HG02885 (cell line): Measurements from ENCODE around the gene POLG.

Source experiments
- ATAC-seq: cut with Tn5 transposase; IDR thresholded peaks from one replicate; pipeline ENCODE4 v1.9.1; 2021; ENCODE audit warnings: mild to moderate bottlenecking; ENCODE audit not compliant: unreplicated experiment, poor library complexity

The POLG gene

DNA sequence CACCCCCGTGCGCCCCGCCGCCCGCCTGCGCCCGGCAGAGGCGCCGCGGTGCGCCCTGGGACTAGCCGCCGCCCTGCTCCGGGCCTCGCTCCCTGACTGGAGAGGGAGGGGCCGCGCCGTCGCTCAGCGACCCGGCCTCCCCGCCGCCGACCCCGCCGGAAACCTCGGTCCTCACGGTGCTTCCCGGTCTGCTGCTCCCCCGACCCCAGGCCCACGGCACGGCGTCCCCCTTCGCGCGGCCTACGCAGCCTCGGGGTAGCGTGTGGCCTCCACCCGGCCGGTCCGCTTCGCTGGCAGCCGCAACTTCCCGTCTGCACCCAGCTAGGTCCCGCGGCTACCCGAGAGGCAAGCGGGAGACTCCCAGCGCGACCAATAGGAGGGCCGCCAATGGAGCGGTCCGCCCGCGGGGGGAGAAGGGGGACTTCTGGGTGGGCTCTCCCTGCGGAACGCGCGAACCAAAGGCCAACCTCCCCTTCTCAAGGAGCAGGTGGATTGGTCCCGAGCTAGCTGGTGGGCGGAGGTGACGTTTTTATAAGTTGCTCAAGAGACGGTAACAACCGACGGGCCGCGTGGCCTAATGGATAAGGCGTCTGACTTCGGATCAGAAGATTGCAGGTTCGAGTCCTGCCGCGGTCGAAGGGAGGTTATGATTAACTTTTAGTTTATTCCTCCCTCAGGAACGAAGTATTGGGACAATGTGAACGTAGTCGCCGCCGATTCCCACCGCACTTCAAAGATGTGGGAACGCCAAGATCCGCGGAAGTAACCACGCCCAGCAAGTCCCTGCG, at the start of gene POLG:
Gene POLG (minus strand): TSS at position 315 of the 788 bp plus-strand sequence. CDS start 1,070 bp downstream, outside the sequence.
- peak; percentile 90 for ATAC-seq

DNA sequence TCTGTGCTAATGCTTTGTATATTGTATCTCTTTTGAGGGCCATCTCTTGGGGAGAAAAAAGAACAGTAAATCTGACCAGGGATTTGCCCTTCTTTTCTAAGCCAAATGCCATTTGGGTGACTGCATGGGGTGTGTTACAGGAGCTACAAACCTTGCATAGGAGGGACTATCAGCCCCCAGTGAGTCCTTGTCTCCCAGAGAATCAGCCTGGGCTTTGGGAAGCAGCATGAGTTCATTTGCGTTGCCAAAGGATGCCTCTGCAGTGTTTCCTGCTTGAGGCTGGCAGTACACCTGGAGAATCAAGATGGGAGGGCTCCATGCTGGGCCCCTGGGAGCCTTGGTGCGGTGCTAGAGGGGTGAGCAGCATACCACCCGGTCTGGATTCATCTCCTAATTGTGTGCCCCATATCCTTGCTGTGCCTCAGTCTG, 49.6 kb upstream of the POLG start:
- ATAC-seq: no peak

DNA sequence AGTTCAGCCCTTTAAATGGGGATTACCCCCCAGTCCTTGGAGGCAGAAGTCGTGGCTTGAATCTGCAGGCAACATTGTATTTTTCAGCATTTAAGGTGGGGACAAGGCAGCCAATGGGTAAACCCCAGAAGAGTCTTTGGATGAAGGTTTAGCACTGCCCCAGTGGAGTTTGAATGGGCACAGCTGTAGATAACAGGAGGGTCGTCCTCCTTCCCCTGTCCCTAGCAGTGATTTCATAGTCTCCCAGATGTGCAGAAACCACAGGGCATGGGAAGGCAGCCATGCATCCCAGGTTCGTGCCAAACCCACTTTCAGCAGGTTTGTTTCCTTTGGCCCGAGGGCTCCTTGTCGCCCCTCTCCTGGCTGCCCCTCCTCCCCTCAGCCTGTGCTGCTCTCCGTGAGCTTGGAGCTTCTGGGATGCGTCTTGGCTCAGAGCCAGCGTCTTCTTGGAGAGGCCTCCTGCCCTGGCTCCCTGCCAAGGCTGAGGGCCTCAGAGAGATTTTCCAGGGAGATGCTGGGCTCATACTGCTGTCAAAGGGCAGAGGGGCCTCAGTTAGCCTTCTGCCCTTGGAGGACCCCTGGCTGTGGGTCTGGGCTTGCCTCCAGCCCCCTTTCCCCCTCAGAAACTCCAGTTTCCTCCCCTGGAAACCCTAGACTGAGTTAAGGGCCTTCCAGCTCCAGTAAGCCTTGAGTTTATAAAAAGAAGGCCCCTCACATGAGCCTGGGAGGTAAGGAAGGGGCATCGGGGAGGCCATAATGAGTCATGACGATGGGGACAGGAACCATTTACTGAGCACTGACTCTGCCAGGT, 48.9 kb upstream of the POLG start:
- no peak for ATAC-seq

DNA sequence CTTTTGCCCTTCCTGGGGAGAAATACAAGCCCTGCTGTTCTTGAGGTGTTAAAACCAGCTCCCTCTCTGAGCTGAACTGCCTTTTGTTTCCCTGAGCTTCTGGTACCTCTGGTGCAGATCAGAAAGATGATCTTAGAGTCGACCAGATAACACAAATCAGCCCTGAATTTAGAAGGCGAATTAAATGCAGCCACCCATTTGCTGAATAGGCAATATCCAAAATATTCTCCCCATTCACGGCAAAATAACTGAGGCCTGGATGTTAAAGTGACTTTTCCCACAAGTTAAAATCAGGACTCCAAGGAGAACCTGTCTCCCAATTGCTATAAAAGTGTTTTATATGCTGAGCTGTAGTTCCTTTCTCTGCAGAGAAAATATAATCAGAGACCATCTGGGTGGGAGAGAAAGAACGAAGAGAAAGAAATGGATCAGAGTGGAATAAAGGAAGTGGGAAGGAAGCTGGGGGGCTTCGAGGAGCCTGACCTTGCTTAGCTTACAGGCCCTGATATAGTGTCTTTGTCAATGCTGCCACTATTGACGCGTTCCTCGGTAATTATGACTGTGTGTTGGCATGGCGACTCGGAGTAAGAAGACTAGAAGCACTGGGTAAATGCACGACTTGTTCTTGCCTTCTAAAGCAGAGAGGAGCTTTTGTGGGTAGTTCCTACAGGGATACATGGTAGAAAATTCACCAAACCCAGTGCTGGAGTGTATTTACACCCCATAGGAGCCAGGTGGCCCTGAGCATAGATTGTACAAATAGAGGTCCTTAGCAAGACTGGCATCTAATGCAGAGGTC, 47.5 kb upstream of the POLG start:
- ATAC-seq: no peak

DNA sequence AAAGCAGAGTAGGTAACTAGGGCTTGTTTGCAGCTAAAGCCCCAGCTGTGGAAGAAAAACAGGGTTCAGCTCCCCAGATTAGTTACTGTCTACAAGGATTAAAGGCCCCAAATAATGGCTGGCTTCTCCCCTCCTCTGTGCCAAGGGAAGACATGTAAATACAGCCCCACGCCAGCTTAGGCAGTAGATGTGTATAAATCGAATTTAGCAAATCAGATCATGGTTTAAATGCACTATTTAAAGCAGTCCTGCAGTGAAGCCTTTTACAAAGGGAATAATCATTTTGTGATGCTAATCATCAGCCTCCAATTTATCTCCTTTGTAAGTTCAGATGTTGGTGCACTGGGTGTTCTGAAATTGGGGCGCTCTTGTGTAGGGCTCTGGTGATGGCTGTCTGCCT, 46.7 kb upstream of the POLG start:
- no peak for ATAC-seq

DNA sequence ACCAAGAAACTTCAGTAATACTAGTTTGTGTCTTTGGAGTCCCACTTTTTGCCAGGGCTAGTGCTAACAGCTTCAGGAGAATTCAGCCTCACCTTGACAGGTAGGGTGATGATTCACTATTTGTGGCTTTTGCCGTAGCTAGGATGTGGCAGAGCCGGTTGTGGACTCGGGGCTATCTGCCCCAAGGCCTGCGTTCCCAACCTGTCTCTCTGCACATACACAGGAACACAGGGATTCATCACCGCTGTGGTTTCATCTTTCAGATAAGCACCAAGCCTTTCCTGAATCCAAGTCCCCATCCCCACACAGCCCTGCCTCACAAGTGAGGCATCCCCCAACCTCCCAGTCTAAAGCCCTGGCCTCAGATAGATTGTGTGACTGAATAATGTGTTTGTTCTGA, 45.2 kb upstream of the POLG start:
- ATAC-seq: no peak

DNA sequence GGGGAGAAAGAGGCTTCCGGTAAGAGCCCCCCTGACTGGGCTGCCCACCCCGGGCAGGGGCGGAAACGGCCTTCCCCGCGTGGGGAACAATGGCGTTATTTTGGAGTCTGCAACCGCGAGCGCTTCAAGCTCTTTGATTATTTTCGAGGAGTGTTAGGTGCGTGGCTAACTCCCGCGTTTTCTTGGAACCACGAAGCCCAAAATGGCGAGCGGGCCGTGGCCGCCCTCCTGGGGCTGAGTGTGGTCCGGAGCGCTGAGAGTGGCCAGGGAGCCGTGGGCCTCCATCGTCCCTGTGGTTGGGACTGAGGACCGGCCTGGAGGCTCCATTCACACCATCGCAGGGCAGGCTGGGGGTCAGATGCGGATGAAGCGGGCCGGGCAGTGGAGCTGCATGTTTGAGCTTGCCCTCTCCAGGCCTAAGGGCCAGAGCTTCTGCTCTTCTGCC, 44.6 kb upstream of the POLG start:
- no peak for ATAC-seq

DNA sequence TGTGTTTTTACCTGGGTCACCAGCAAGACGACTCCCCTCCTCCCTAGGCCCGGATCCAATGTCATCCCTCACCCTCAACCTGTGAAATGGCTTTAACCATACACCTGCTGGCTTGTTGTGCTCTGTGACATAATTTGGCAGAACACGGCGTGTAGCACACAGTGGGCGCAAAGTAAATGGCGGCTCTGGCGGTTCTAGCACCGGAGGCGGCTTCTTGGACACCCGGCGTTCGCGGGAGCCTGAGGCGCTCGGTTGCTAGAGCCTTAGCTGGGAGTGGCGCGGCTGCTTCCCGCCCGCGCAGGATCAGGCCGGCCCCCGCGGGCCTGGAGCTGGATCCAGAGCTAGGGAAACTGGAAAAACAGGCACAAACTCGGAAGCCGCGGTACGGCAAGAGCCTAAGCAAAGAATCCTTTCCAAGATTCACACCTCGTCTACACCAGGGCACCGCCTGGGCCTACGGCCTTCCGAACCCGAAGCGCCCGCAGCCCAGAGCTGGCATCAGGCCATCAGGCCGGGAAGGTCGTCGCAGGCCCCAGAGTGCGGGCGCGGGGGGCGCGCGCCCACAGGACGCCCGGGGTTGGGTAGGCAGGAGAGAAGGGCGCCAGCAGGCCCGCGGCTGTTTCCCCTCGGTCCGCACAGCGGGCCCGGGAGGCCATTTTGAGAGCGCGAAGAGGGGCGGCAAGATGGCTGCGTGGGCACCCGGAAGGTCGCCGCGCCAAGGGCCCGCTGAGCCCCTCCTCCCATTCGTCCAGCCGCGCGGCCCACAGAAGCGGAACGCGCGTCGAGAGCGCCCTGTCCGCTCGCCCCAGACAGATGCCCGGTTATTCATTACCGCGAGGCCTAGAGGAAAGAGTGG, 43.9 kb upstream of the POLG start:
- ATAC-seq: no peak

DNA sequence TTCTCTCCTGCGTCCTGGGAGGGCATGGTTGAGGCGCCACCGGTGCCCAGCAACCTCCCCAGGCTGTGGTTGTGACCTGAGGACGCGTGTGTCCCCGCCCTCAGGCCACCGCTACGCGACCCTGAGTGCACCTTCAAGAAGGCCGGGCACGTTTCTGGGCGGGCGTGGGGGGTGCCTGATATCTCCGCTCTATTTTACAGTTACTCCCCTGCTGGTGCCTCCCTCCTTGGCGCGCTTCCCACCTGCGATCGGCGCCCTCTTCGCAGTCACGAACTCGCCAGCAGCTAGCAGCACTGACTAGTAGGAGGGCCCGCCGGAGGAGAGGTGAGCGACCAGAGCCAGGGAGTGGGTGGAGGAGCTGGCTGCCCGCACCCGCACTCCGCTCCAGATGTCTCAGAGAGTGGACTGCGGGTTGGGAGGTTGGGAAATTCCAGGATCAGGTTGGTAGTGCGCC, 43.2 kb upstream of the POLG start:
- no peak for ATAC-seq

DNA sequence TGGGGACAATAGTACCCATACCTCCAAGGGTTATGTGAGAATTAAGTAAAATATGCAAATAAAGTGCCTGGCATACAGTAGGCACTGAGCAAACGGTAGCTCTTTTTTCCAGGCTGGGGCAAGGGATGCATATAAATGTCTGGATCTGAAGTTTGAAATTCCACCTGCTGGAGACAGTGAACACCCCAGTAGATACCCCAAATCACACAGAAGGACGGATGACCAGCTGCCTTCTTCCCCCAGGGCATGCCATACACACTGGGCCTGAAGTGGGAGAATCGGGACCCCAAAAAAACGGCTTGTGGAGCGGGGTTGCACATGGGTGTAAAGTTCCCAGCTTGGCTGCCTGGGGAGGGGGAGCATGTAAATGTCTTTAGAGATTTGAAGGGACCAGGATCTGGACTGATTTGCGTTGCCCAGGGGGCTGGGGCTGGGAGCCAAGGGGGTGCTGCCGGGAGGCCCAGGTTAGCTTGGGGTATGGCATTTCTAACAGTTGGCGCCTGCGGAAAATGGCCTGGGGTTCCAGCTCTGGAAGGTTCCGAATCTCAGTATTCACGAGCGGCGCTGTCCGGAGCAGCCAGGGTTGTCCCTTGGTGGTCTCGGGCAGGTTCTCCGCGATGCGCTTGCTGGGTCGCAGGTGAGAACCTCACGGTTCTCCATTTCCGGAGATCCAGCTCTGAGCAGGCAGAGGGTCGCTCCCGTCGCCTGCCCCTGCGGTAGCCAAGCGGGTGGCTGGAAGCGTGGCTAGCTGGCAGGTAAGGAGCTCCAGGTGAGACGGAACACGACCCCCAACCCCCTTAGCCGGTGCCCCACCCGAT, 42.6 kb upstream of the POLG start:
- ATAC-seq: no peak

DNA sequence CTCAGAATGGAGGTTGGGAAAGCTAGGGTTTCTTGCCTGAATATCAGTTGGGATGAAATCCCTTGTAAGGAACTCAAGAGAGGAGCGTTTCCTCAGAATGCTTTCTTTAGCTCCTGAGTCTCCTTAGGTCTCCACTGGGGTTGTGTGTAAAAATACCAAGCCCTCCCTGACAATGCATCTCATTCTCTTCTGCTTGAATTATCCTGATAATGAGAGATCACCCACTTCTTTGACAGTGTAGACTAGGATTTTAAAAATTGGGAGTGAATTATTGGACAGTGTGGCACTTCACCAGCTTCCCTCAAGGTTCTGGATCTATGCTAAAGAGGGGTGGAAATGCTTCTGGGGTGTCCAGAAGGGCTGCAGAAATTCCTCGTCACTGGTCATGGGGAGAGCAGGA, 41.8 kb upstream of the POLG start:
- ATAC-seq: no peak

DNA sequence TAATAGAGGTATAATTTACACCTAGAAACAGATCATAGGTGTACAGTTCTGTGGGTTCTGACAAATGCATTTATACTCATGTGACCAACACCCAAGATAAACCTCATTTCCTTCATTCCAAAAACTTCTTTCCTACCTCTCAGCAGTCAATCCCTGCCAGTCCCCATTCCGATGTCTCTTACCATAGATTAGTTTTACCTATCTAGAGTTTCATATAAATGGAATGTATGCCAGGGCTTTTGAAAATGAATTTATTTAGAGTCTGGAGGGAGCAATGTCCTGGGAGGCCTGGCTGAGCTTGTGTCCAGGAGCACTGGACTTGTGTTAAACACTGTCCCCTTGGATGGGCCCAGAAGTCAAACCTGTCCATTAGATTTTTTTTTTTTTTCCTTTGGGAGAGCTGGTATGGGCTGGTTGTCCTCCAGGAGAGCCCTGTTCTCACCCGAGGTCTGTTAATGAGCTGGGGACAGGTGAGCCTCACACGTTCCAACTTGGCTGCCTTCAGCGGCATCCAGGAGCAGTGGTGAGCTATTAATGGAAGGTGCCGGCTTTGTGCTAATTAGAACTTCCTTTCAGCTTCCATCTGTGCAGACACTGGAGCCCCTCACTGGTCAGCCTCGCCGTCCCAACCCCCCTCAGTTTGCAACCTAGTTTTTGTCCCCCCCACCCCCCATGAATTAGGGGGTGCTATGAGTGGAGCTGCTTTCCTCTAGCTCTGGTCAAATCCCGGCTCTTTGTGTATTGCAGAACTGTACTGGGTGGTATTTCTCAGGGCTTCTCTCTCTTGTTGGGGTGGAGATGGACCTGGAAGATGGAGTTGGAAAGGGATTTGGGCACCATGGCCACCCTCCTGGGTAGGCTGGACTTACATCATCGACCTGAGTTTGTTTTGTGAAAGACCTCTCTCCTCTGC, 40.7 kb upstream of the POLG start:
- ATAC-seq: no peak

DNA sequence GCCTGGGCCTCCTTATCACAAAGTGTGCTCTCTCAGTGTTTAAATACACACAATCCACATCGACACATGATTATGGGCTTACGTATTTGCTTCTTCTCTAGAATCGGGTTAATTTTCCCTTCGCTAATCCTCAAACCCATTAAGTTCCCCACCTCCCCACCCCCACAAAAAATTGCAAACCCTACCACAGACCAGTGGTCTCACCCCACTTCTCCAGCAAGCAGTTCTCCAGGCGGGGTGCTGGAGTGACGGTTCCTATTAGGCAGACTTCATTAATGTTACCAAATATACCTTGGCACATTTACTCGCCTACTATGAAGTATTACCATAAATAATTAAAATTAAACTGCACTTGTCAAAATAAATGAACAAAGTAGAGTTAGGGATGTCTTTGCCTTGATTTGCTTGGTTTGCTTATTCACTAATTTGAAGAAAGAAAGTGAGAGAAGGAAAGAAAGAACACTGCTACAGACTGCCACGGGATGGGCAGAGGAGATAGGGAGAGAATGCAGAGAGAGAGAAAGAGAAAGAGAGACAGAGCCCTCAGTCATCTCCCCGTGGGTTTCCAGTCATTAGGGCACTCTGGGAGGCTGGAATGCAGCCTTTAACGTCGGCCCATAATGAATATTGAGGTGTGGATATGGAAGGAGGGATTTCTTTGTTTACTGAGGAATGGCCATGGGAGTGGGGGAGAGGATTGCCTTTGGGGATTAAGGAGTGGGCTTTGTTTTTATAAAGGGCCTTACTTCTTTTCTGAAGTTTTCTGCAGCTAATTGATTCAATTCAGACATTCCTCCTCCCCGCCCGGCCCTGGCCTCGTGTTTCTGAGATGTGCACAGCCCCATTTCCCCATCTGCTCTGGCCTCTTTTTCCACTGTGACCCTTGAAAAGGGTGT, 39.7 kb upstream of the POLG start:
- no peak for ATAC-seq

DNA sequence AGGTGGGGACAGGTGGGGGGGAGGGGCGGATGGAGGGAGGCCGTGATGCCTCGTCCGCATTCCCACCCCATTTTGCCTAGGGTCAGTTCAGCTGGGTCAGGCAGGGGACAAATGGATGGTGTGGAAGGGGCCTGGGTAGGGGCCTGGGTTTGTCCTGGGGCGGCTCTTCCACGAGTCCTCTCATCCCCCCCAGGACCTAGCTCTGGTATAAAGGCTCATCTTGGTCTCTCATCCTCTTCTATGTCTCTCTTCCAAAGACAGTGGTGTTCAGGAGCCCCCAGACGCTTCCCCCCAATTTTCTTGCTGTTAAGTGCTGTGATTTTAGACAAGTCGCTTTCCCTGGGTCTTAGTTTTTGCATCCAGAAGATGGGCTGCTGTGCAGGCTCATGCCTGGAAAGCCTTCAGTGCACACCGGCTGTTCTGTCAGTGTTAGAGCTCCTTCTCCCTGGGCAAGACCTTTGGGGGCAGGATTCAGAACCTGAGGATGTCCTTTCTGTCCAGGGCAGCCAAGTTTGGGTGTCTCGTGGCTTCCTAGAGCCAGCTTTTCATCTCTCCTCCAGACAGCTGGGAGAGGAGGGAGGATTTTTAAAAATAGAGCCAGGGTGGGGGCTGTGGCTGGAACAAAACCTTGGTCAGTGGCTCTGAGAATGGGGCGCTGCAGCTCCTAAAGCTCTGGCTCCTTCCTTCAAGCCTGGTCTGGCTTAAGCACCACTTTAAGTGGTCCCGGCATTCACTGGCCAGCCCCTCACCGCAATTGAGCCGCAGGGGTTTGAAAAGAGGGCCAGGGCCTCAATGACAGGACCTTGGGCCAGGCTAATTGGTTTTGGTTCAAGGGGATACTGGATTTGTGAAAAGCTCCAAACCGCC, 37.7 kb upstream of the POLG start:
- ATAC-seq: no peak

DNA sequence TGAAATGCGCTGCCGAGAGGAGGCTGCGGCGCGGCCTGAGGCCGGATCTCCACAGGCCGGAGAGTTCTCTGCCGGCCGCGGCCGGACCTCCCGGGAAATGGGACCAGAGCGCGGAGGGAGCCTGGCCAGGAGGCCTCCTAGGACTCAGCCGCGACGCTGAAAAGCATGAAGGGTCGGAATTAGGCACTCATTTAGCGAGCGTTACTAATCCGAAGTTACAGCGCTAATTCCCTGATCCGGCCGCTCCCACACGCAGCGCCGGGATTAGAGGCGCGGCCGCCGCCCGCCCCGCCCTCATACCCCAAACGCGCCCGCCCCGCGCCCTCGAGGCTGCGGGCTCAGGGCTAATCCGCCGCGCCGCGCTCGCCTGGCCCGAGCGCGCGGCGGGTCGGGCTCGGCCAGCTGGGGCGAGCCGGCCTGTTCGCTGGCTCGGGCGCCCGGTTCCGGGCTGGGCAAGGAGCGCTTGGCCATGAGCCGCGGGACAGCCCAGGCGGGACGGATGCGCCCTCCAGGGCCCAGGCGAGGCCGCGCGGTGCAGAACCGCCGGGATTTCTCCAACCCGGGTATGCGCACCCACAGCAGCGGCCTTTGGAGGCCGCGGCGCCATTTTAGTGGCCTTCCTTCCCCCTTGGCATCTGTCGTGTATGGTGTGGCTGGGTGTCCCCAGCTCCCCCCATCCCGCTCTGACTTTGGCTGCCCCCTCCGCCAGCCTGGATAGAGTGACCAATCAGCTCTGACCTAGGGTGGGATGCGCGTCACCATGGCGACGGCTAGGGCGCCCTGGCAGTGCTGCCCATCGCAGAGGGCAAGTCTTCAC, 36.8 kb upstream of the POLG start:
- no peak for ATAC-seq
